Fibroblast of skin of right biceps (primary cell): Measurements from ENCODE around the gene HEATR3.
"Not testable (repeated sequence)": the region's sequence is repeated elsewhere in the genome, so short reads cannot be mapped to it uniquely, and the experiment has no call there.

Experiments used
- DNase-seq: peaks from one replicate; pipeline ENCODE4 v3.0.0-alpha.2; 2013

The HEATR3 gene

GRCh38 chr16:50102051-50102746 is 36.4 kb downstream of the HEATR3 start:
- peak; percentile 87 for DNase-seq

DNA sequence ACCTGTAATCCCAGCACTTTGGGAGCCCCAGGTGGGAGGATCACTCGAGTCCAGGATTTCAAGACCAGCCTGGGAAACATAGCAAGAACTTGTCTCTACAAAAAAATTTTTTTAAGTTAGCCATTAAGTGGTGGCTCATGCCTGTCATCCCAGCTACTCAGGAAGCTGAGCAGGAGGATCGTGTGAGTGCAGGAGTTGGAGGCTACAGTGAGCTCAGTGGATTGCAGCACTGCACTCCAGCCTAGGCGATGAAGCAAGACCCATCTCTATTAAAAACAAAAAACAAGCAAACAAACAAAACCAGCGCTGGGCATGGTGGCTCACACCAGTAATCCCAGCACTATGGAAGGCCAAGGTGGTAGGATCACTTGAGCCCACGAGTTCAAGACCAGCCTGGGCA is 38.0 kb downstream of the HEATR3 start:
- DNase-seq: no peak

DNA sequence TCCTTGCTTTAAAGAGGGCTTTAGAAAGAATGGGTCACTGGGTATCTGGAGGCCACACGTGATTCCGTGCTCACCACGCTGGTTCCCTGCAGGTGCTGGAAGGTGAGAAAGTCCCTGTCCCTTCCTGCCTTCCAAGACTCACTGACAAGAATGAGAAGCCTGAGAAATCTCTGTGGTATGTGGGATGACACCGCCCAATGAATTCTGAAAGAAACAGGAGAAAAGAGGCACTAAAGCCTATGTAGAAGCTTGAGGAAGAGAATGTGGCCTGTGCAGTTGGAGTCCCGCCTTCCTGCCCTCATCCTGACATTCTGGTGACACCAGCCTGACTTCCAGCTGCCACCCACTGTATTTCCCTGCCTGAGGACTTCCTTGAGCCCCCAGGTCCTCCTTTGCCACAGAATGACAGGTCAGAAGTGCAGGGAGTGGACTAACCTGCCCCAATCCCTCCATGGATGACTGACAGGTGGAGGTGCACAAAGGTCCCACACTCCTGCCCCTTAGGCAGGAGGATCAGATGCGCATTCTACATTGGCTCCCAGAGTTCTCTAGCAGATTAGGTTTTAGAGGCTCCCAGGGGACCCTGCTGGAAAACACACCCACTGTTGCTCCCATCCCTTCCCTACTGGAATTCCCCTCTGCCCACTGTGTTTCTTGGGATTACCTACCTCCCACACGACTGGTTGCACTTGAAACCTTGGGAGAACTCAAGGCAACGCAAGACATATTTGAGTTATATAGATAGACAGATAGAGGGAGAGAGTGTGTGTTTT is 48.8 kb downstream of the HEATR3 start:
- DNase-seq: no peak

- DNase-seq: no peak
These were observed 54.9 kb downstream of the HEATR3 start for GRCh38 chr16:50120711-50121110.

- DNase-seq: no peak
These were observed 55.5 kb downstream of the HEATR3 start for GRCh38 chr16:50121278-50121677.

DNA sequence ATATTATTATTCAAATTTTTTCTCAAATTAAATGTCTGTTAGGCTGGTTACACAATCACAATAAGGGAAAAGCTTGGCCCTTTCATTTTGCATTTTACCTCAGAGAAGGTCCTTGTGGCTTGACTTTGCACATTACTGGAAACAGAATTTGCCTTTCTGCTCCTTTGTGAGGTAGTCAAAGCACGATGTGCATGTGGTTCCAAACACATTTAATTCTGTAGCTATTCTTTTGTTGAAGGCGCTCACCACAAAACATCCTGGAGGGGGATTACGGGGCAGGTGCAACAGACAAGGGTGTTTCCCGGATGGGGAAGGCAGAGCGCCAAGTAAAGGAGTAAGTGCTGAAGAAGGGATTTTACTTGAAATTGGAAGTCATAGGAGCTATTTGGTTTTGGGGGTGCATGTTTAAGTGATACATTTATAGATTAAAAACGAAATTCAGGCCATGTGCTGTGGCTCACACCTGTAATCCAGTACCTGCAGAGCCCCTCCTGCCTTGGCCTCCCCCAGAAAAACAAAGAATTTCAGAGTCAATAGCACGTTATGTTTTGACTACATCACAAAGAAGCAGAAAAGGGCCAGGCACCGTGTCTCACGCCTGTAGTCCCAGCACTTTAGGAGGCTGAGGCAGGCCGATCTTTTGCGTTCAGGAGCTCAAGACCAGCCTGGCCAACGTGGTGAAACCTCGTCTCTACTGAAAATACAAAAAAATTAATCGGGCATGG is 56.1 kb downstream of the HEATR3 start:
- DNase-seq: no peak

DNA sequence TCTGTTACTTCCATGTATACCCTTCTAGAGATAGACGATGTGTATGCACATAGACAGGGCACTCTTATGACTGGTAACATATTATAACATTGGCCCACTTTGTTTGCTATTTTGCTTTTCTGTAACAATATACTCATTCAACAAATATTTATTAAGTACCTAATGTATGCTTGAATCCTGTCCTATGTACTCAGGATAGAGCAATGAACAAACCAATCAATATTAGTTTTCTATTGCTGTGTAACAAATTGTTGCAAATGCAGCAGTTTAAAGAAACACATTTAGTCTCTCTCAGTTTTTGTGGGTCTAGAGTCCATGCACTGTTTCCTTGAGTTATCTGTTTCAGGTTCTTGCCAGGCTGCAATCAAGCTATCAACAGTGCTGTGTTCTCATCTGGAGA is 57.6 kb downstream of the HEATR3 start:
- no peak for DNase-seq

- no peak for DNase-seq
These were observed 59.0 kb downstream of the HEATR3 start for GRCh38 chr16:50124769-50125168.

- no peak for DNase-seq
These were observed 60.4 kb downstream of the HEATR3 start for GRCh38 chr16:50126183-50126582.

GRCh38 chr16:50132571-50132970 is 66.8 kb downstream of the HEATR3 start:
- not testable (repeated sequence) for DNase-seq

GRCh38 chr16:50133214-50133613 is 67.4 kb downstream of the HEATR3 start:
- no peak for DNase-seq

DNA sequence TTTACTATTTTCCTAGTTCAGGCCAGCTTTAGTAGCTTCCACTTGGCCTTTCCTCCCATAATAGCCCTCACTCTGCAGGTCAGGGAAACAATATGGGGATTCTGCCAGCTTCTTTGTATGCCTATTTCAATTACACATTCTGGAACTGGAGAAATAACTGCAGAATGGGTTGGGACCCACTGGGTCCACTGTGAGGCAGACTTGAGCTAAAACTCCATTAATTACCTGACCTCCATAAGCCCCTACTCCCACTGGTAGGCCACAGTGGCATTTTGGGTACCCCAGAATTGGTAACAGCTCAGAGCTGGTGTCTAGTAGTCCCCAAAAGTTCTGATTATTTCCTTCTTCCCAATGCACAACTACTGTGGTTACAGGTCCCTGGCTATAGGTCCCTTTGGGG is 70.6 kb downstream of the HEATR3 start:
- DNase-seq: no peak

- DNase-seq: no peak
These were observed 71.5 kb downstream of the HEATR3 start for GRCh38 chr16:50137268-50137667.

GRCh38 chr16:50139580-50139979 is 73.8 kb downstream of the HEATR3 start:
- no peak for DNase-seq

GRCh38 chr16:50144211-50144610 is 78.4 kb downstream of the HEATR3 start:
- no peak for DNase-seq

DNA sequence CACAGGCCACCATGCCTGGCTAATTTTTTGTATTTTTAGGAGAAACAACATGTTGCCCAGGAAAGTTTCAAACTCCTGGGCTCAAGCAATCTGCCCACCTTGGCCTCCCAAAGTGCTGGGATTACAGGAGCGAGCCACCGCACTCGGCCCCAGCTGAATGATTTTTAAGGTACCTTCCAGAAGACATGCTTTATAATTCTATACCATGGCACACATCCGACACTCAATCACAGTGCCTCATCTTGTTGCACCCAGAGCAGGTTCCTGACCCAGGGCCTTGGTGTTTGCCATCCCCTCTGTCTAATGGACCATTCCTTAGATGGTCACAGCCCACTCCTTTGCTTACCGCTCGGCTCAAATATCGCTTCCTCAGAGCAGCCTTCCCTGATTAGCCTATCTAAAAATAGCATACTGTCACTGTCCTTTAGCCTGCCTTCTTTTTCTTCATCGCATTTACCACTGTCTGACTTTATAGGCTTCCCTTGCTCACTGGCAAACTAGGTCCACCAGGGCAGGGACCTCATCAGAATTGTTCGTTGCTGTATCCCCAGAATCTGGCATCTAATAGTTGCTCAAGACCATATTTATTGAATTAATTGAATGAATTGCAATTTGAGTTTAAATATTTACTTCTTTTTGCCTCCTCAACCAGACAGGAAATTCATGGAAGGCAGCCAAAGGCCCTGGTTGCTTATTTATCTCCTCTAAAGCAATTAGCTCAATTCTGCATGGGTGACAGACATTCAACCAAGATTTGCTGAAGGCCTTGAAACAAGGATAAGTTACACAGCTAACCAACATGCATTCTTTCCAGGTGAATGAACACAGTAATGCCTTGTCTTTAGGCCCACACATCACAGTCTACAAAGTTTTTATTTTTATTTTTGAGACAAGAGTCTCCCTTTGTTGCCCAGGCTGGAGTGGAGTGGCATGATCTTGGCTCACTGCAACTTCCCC is 81.0 kb downstream of the HEATR3 start:
- DNase-seq: peak; percentile 30

- no peak for DNase-seq
These were observed 85.6 kb downstream of the HEATR3 start for GRCh38 chr16:50151322-50151721.

DNA sequence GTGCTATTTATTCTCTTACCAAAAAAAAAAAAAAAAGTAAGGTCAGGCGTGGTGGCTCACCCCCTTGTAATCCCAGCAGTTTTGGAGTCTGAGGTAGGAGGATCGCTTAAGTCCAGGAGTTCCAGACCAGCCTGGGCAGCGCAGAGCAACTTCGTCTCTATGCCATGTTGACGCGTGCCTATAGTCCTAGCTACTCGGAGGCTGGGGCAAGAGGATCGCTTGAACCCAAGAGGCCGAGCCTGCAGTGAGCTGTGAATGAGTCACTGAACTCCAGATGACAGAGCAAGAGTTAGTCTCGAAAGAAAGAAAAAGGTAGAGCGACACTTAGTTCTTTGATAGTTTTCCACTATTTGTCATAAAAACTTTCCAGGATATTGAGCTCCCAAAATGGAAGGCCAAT is 86.0 kb downstream of the HEATR3 start:
- peak; percentile 4 for DNase-seq

DNA sequence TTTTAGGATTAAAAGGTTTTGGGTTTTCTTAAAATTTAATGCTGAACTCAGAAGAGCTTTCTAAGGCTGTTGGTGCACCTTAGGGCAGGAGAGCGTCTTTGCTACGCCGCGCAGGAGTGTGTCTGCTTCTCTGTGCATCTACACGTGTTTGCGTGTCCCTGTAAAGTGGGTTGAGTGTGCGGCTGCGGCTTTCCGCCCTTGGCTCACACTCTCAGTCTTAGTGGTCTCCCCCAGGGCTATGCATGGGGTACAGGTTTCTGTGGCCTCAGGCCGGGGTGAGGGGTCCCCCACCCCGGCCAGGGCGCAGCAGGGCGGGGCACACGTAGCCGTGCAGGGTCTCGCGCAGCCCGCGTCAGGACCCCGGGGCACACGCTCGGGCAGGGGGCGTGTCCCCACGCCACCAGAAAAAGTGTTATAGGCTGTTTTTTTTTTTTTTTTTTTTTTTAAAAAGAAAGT is 86.6 kb downstream of the HEATR3 start:
- peak; percentile 29 for DNase-seq

- DNase-seq: peak; percentile 85
These were observed 87.2 kb downstream of the HEATR3 start, which contains the start of gene TENT4B for GRCh38 chr16:50152807-50153595. Gene TENT4B (plus strand): TSS chr16:50153306. CDS start chr16:50153622, 316 bp downstream.

- peak; percentile 8 for DNase-seq
These were observed 88.0 kb downstream of the HEATR3 start for GRCh38 chr16:50153596-50154419.
